Heart right ventricle (tissue), 16 donors: Measurements from ENCODE around the gene CYSLTR2. TPM values are rescaled to one million over a fixed set of nuclear protein-coding genes. Genes with fewer than 3 reads are reported as not detected.
A peak's percentile ranks its signal among the peaks of the same experiment; 100 is the strongest.

Source experiments
- ATAC-seq, 8 donors: fragments of 200-7000 bp; cut with Tn5 transposase; one replicate each; pipeline ENCODE4 v1.9.1; 2020; ENCODE audit warnings: mild to moderate bottlenecking in 8 of 8, moderate library complexity in 8 of 8, moderate number of reproducible peaks in 1 of 8
- DNase-seq, 2 donors: peaks; one replicate each; pipeline ENCODE4 v3.0.0-alpha.2; 2020
- H3K27ac ChIP-seq, 10 donors: fragments of 200-600 bp; sonication (generic) in 2 of 10; one replicate each; pipeline versions ENCODE4 v1.5.0 to v1.8.0; 2020 to 2022; ENCODE audit warnings: mild to moderate bottlenecking in 3 of 10
- H3K27me3 ChIP-seq, 7 donors: fragments of 200-600 bp; one replicate each; pipeline ENCODE4 v1.8.0; 2021 to 2022; ENCODE audit warnings: mild to moderate bottlenecking in 2 of 7
- H3K36me3 ChIP-seq, 9 donors: fragments of 200-600 bp; sonication (generic) in 1 of 9; one replicate each; pipeline versions ENCODE4 v1.5.0 to v1.8.0; 2020 to 2022; ENCODE audit warnings: mild to moderate bottlenecking in 2 of 9
- H3K4me1 ChIP-seq, 9 donors: fragments of 200-600 bp; sonication (generic) in 1 of 9; one replicate each; pipeline versions ENCODE4 v1.5.0 to v1.8.0; 2020 to 2022; ENCODE audit warnings: mild to moderate bottlenecking in 4 of 9
- H3K4me3 ChIP-seq, 10 donors: fragments of 200-600 bp; sonication (generic) in 2 of 10; one replicate each; pipeline versions ENCODE4 v1.5.0 to v1.8.0; 2020 to 2022; ENCODE audit warnings: mild to moderate bottlenecking in 7 of 10, moderate library complexity in 2 of 10
- H3K9me3 ChIP-seq, 11 donors: fragments of 200-600 bp in 10 of 11; sonication (generic) in 2 of 11; one replicate each; pipeline versions ENCODE4 v1.5.0 to v1.8.0; 2013 to 2022; ENCODE audit warnings: mild to moderate bottlenecking in 2 of 11, control low read depth in 1 of 11, moderate library complexity in 1 of 11
- WGBS, 2 donors: extraction: QIAGEN DNeasy Blood & Tissue Kit; methylation state at CpG; one replicate each; pipeline ENCODE4 v1.1.7; 2013; ENCODE audit warnings: inconsistent platforms in 1 of 2; 5-methylcytosine and 5-hydroxymethylcytosine counted together
- intact Hi-C, 10 donors: fragments of 100-400 bp; cut with DNase I; formaldehyde crosslinking; loops; one replicate each; pipeline versions ENCODE4 v1.11.1 to v1.14.2; 2022
- polyA plus RNA-seq, 2 donors: library from polyadenylated mRNA; stranded (reverse); fragments of 200-250 nt; gene quantifications; one replicate each; pipeline ENCODE4 v1.2.3, GENCODE V29; 2013
- total RNA-seq, 10 donors: library from RNA; stranded (reverse); fragmentation: NEBNext Ultra II Directional in 3 of 10; extraction: Animal tissue kit (Norgen Biotek cat#: 25700) in 3 of 10; gene quantifications; one replicate each; pipeline versions ENCODE4 v1.2.1 to v1.2.4, GENCODE V29; 2021 to 2023
- TF ChIP-seq, protein P1 (sequence below), 9 donors: fragments of 200-600 bp; sonication (generic) in 2 of 9; IDR thresholded peaks; one replicate each; pipeline versions ENCODE4 v1.5.0 to v1.8.0; 2021 to 2022; ENCODE audit warnings: antibody characterized with exemption in 9 of 9, mild to moderate bottlenecking in 5 of 9, moderate library complexity in 1 of 9
- donor health status: Arrhythmogenic right ventricular cardiomyopathy.
- donor health status: ischemic (EF 13 %, LVEDD 7.1; RV severe dilation, severe dysfunction).
- donor health status: healthy with polysubstance abuse.
- donor health status: DM: no; HTN: yes; CAD: no.
- donor health status: DM: no; HTN: no; CAD: no.
- donor health status: ischemic (EF 25% LVEDD 6.9; RV normal size, moderate dysfunction).
- donor health status: ischemic (EF 25% LVEDD 5.7; RV mildly dilated, moderate dysfunction).
- donor health status: healthy.
- donor health status: DM: yes; HTN: yes; CAD: no.
- donor health status: Ischemic cardiomyopathy.
- donor health status: ischemic (EF 35%, LVEDD 5.7; RV mildly dilated, moderate dysfunction).
- donor health status: nonischemic (EF 11% LVEDD 7.7; RV severe dilation, severe dysfunction).
- donor health status: DM: yes; HTN: yes; CAD: no.
- donor health status: PGD.
- donor health status: ischemic (EF 29% LVEDD 5.4; RV normal size, mild dysfunction).
- donor health status: nonischemic (EF 23%, LVEDD 6.1; RV moderate dilation, normal function).

CYSLTR2 gene
- total and polyA plus RNA-seq, 12 donors = 1.1 to 10.7 (median 6.2) TPM

DNA sequence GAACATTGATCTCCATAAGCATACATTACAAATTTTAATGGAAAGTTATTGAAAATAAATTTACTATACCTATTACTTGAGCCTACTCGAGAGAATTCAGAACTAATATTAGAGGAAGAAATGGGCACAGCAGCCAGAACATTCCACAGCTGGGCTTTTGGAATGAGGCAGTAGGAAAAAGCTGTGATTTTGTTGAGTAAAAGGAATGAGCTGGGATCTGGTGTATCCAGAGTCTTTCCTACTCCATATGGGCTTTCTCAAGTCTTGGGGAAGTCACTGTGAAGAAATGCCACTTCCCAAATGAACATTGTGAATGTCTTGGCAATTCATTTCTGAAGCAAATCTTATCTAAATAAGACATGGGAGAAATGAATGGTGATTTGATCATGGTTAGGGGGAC lies 93.1 kb downstream of the CYSLTR2 start:
- Histone ChIP-seq H3K27ac (peak overlapping the region in 5 of 10 donors; percentile 27 to 87 (median 44)), H3K4me3 (no peak overlapping the region), H3K36me3 (no peaks in the 10 kb centered on the region), H3K9me3 (no peaks in the 10 kb centered on the region), H3K4me1 (peaks cover 4 to 36% (median 29%) of the 10 kb centered on the region in 9 donors), H3K27me3 (no peaks in the 10 kb centered on the region)
- ATAC-seq (peak in 7 of 8 donors; percentile 16 to 64 (median 45)), DNase-seq (no peak)
- 66 to 69% methylated on average over 1 of the region's 1 CpG for WGBS, 2 donors
- intact Hi-C loops = no loop called here
- TF ChIP-seq, protein P1, sequence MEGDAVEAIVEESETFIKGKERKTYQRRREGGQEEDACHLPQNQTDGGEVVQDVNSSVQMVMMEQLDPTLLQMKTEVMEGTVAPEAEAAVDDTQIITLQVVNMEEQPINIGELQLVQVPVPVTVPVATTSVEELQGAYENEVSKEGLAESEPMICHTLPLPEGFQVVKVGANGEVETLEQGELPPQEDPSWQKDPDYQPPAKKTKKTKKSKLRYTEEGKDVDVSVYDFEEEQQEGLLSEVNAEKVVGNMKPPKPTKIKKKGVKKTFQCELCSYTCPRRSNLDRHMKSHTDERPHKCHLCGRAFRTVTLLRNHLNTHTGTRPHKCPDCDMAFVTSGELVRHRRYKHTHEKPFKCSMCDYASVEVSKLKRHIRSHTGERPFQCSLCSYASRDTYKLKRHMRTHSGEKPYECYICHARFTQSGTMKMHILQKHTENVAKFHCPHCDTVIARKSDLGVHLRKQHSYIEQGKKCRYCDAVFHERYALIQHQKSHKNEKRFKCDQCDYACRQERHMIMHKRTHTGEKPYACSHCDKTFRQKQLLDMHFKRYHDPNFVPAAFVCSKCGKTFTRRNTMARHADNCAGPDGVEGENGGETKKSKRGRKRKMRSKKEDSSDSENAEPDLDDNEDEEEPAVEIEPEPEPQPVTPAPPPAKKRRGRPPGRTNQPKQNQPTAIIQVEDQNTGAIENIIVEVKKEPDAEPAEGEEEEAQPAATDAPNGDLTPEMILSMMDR (IDR thresholded peaks at IDR 0.05) = no peak

DNA sequence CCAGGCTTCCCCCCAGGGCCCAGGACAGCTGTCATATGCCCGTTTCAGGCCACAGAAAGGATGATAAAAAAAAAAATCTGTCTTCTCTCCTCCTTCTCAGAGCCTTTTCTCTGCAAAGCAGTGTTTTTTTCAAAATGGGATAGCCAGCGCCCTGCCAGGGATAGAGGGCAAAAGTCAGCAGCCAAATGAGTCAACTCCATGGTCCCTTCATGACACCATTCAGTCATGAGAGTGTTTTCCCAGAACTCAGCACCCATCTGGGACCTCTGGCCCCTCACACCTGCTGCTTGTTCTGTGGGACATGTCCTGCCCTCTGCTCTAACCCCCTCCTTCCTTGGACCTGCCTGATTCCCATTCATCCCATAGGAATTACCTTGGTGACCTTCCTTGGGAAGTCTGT lies 95.0 kb downstream of the CYSLTR2 start:
- Histone ChIP-seq H3K9me3 (no peaks in the 10 kb centered on the region), H3K36me3 (no peaks in the 10 kb centered on the region), H3K27me3 (no peaks in the 10 kb centered on the region), H3K27ac (peak overlapping the region in 8 of 10 donors; percentile 13 to 87 (median 80)), H3K4me3 (no peak overlapping the region), H3K4me1 (peaks cover 4 to 36% (median 29%) of the 10 kb centered on the region in 9 donors)
- 82 to 86% methylated on average over 2 of the region's 2 CpGs for WGBS, 2 donors
- DNase-seq (no peak), ATAC-seq (no peak)
- TF ChIP-seq, protein P1 (IDR thresholded peaks at IDR 0.05) = no peak
- intact Hi-C loops = no loop called here

DNA sequence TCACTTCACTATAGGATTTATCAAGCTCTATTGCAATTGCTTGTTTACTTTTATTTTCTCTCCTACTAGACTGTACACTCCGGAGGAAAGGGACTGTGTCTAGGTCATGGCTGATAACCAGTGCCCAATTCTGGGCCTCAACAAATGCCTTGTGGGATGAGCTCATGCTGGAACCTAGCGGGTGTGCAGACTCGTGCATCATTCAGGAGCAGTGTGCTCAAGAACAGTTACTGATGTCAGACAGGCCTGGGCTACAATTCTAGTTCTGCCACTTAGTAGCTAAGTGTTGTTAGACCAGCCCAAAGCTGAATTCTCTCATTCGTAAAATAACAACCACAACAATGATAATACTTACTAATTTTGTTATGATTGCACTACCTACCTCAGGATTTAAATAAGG lies 95.4 kb downstream of the CYSLTR2 start:
- H3K4me3 ChIP-seq = no peak overlapping the region
- peak in 1 of 8 donors; percentile 28 for ATAC-seq
- H3K27me3 ChIP-seq = no peaks in the 10 kb centered on the region
- intact Hi-C loops = no loop called here
- no peaks in the 10 kb centered on the region for H3K9me3 ChIP-seq
- no peak for DNase-seq
- no peaks in the 10 kb centered on the region for H3K36me3 ChIP-seq
- H3K27ac ChIP-seq = peak overlapping the region in 8 of 10 donors; percentile 61 to 87 (median 82)
- TF ChIP-seq, protein P1 (IDR thresholded peaks at IDR 0.05) = no peak
- H3K4me1 ChIP-seq = peaks cover 4 to 36% (median 29%) of the 10 kb centered on the region in 9 donors
- 76 to 80% methylated on average over 4 of the region's 4 CpGs for WGBS, 2 donors

DNA sequence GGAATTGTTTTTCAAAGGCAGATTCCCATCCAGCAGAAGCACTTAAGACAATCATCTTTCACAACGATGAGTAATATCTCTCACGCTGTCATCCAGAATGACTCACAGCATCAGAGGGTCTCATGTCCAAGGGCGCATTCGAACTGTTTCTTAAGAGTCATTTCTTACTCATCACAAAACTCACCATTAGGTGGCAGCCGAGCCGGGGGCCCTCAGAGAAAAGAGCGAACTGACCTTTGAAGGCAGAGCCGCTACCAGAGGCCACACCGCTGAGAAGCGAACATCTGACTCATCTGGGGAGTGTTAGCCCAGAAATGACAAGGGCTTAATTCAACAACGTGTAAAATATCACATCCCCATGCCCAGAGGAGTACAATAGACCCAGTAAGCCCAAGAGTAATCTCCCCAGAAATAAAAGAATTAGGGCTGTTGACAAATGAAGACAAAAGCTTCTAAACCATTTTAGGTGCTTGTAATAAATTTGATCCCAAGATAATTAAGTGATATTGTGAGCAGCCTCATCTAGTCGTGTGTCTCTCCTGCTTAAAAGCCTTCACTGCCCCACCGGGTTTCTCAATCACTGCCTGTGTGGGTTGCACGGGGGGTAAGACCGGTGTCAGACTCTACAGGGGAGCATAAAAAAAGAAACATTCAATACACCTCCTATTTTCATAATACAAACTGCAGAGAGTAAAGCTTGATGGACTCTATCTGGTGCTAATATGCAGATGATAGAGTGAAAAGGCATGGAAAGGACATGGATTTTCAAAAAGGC lies 96.2 kb downstream of the CYSLTR2 start:
- WGBS, 2 donors = 32 to 33% methylated on average over 15 of the region's 15 CpGs
- ATAC-seq = peak; percentile 67 to 92 (median 85)
- Histone ChIP-seq H3K27ac (peak overlapping the region; percentile 37 to 87 (median 82)), H3K27me3 (no peaks in the 10 kb centered on the region), H3K4me1 (peaks cover 4 to 36% (median 29%) of the 10 kb centered on the region in 9 donors), H3K36me3 (no peaks in the 10 kb centered on the region), H3K9me3 (peaks cover 0 to 1% (median 0%) of the 10 kb centered on the region in 11 donors), H3K4me3 (no peak overlapping the region)
- TF ChIP-seq, protein P1 (IDR thresholded peaks at IDR 0.05) = peak; percentile 11 to 69 (median 53)
- intact Hi-C loops = loop anchor here in 1 of 10 donors (5.0 kb wide), 1 partner anchor 153 kb away; no protein-coding TSS in a partner anchor
- DNase-seq = peak; percentile 72 to 79
